K562 (cell line): ENCODE results near the gene FKBP1C. TPM values are rescaled to one million over a fixed set of nuclear protein-coding genes. Genes with fewer than 3 reads are reported as not detected.

Experiments
- ATAC-seq: fragments of 200-7000 bp; cut with Tn5 transposase; 3 replicates; pipeline ENCODE4 v1.9.1; 2020; ENCODE audit warnings: moderate library complexity
- BruUV-seq: library from RNA; stranded (reverse); fragments of 400-500 nt; replicated peaks from 2 replicates; lab custom pipeline; 2021; lab: Mats Ljungman, UMichigan
- CTCF ChIA-PET: fragments of 300-600 bp; formaldehyde crosslinking; extraction: SDS; loops from one replicate; lab custom pipeline; 2021; ENCODE audit warnings: low intra/inter-chr PET ratio; lab: Yijun Ruan, JAX
- POLR2A ChIA-PET: fragments of 300-600, 350-650 bp; sonication (Branson Sonifier 250); formaldehyde crosslinking; extraction: SDS; loops from one replicate; lab custom pipeline; 2021; ENCODE audit warnings: antibody characterized with exemption, inconsistent platforms; lab: Yijun Ruan, JAX
- DNase-seq, 4 experiments: peaks; one replicate each; pipeline versions ENCODE4 v3.0.0 to v3.0.0-alpha.2; 2011 to 2018; ENCODE audit warnings: low spot score in 3 of 4, mixed read lengths in 3 of 4; ENCODE audit errors: extremely low read depth in 1 of 4
- FAIRE-seq: peaks from 2 replicates; lab custom pipeline; 2011; peaks lifted over from hg19 to GRCh38; lab: Jason Lieb, UNC
- H2AFZ ChIP-seq: 2 replicates; pipeline ENCODE4 v1.6.0; 2011; ENCODE audit warnings: low read depth, low read length, control low read depth, inconsistent platforms
- H3K27ac ChIP-seq: fragments of 200-600 bp; 3 replicates; pipeline ENCODE4 v1.8.0; 2011; ENCODE audit warnings: low read depth, mild to moderate bottlenecking, control low read depth, inconsistent platforms, low read length, moderate library complexity, mixed read lengths; ENCODE audit errors: extremely low read depth
- H3K27me3 ChIP-seq, 2 experiments: fragments of 300-600 bp in 1 of 2; 2 replicates in 1 of 2; 3 replicates in 1 of 2; pipeline versions ENCODE4 v1.6.0 to v1.8.0; 2011; ENCODE audit warnings: inconsistent platforms in 2 of 2, low read length in 2 of 2, mild to moderate bottlenecking in 1 of 2, mixed read lengths in 1 of 2, moderate library complexity in 1 of 2; ENCODE audit not compliant: control insufficient read depth in 2 of 2, insufficient read depth in 2 of 2
- H3K36me3 ChIP-seq: fragments of 300-600 bp; 3 replicates; pipeline ENCODE4 v1.8.0; 2011; ENCODE audit warnings: mild to moderate bottlenecking, low read length, inconsistent platforms; ENCODE audit not compliant: control insufficient read depth, insufficient read depth
- H3K4me1 ChIP-seq, 2 experiments: fragments of 200-600 bp in 1 of 2; replicated peaks in 1 of 2; 2 replicates in 1 of 2; 3 replicates in 1 of 2; pipeline versions ENCODE4 v1.5.1 to v1.8.0; 2011; ENCODE audit warnings: inconsistent platforms in 2 of 2, low read length in 2 of 2, mild to moderate bottlenecking in 1 of 2, mixed read lengths in 1 of 2, moderate library complexity in 1 of 2; ENCODE audit not compliant: control insufficient read depth in 2 of 2, insufficient read depth in 2 of 2
- H3K4me2 ChIP-seq: 2 replicates; pipeline ENCODE4 v1.6.1; 2011; ENCODE audit warnings: low read length, control low read depth, inconsistent platforms, mixed read lengths; ENCODE audit not compliant: insufficient read depth
- H3K4me3 ChIP-seq: fragments of 200-600 bp; sonication (generic), shearing (Covaris generic); 2 replicates; pipeline ENCODE4 v1.5.1; 2016; ENCODE audit warnings: control low read depth, inconsistent platforms
- H3K79me2 ChIP-seq: fragments of 200-600 bp; 3 replicates; pipeline ENCODE4 v1.8.0; 2011; ENCODE audit warnings: low read length, inconsistent platforms; ENCODE audit not compliant: control insufficient read depth, insufficient read depth
- H3K9ac ChIP-seq, 2 experiments: 2 replicates each; pipeline versions ENCODE4 v1.6.0 to v1.6.1; 2011; ENCODE audit warnings: low read depth in 2 of 2, low read length in 2 of 2, control low read depth in 1 of 2, inconsistent platforms in 1 of 2, mild to moderate bottlenecking in 1 of 2, mixed read lengths in 1 of 2; ENCODE audit not compliant: insufficient read depth in 1 of 2
- H3K9me1 ChIP-seq: one replicate; pipeline ENCODE4 v1.6.0; 2011; ENCODE audit warnings: inconsistent platforms, mild to moderate bottlenecking, low read length, moderate library complexity; ENCODE audit not compliant: control insufficient read depth, insufficient read depth
- H3K9me3 ChIP-seq: replicated peaks from 2 replicates; pipeline ENCODE4 v1.5.1; 2011; ENCODE audit warnings: low read depth, low read length, inconsistent platforms; ENCODE audit not compliant: control insufficient read depth, insufficient read depth
- H4K20me1 ChIP-seq: replicated peaks from 2 replicates; pipeline ENCODE4 v1.6.1; 2011; ENCODE audit warnings: low read length, inconsistent platforms, mixed read lengths; ENCODE audit not compliant: control insufficient read depth, insufficient read depth
- DIDO1 ChIP-seq: fragments of 450-650 bp; IDR thresholded peaks from 2 replicates; pipeline ENCODE4 v1.6.1; 2016; ENCODE audit warnings: low read depth, missing biosample characterization, missing genetic modification characterization
- KLF1 ChIP-seq: fragments of 450-650 bp; IDR thresholded peaks from 2 replicates; pipeline ENCODE4 v1.6.1; 2016; ENCODE audit warnings: missing genetic modification characterization, missing compliant biosample characterization
- LARP7 ChIP-seq: fragments of 450-650 bp; IDR thresholded peaks from 2 replicates; pipeline ENCODE4 v1.6.1; 2016
- MNT ChIP-seq, 2 experiments: fragments of 450-650 bp; conservative IDR thresholded peaks; 2 replicates each; pipeline ENCODE4 v1.6.1; 2017; ENCODE audit warnings: mild to moderate bottlenecking in 2 of 2, moderate library complexity in 2 of 2
- PURB ChIP-seq: sonication (generic); formaldehyde crosslinking; IDR thresholded peaks from 2 replicates; pipeline ENCODE4 v1.9.0; 2021; ENCODE audit warnings: low read depth, mild to moderate bottlenecking, missing genetic modification reagents
- SMARCC2 ChIP-seq: fragments of 450-650 bp; IDR thresholded peaks from 2 replicates; pipeline ENCODE4 v1.6.1; 2017; ENCODE audit warnings: antibody characterized with exemption, moderate library complexity, mild to moderate bottlenecking, low read depth
- ZBTB2 ChIP-seq: fragments of 450-650 bp; IDR thresholded peaks from 2 replicates; pipeline ENCODE4 v1.6.1; 2016; ENCODE audit warnings: antibody characterized with exemption
- ZNF143 ChIP-seq: sonication (generic); formaldehyde crosslinking; IDR thresholded peaks from 2 replicates; pipeline ENCODE4 v1.9.0; 2022; ENCODE audit warnings: mild to moderate bottlenecking, missing genetic modification reagents
- ZSCAN32 ChIP-seq: fragments of 450-650 bp; formaldehyde crosslinking; IDR thresholded peaks from 2 replicates; pipeline ENCODE4 v1.4.0; 2020; ENCODE audit warnings: mild to moderate bottlenecking, moderate library complexity
- WGBS: fragments of 100-300 bp; shearing (Covaris generic); methylation state at CpG from one replicate; pipeline ENCODE4 v1.1.6; 2016; ENCODE audit warnings: low coverage, mixed read lengths; ENCODE audit not compliant: insufficient coverage; ENCODE audit errors: missing lambda C conversion rate; 5-methylcytosine and 5-hydroxymethylcytosine counted together
- in situ Hi-C: fragments of 300-500 bp; cut with MboI; formaldehyde crosslinking; loops from 4 replicates; pipeline ENCODE4 v1.15.0; 2018; ENCODE audit warnings: inconsistent platforms, mixed read lengths
- intact Hi-C: fragments of 100-400 bp; cut with micrococcal nuclease; formaldehyde crosslinking; loops from 2 replicates; pipeline ENCODE4 v1.14.2; 2022
- polyA plus RNA-seq, 8 experiments: library from polyadenylated mRNA; depleted of rRNA in 4 of 8; stranded (reverse) in 5 of 8; unstranded in 3 of 8; fragments of >200 nt; fragmentation: Nextera tagmentation in 2 of 8; fragmentation: Illumina TruSeq in 1 of 8; extraction: Ambion mirVana in 2 of 8; extraction: Trizol in 1 of 8; gene quantifications; 2 replicates each; pipeline versions ENCODE4 v1.2.1 to v1.2.3, GENCODE V29; 2011 to 2014; ENCODE audit warnings: inconsistent platforms in 1 of 8, missing spikeins in 1 of 8
- total RNA-seq, 7 experiments: library from RNA; depleted of rRNA in 6 of 7; stranded (reverse); fragments of >200 nt in 6 of 7; fragmentation: Illumina TruSeq in 2 of 7; extraction: Trizol in 2 of 7; gene quantifications; 2 replicates each; pipeline versions ENCODE4 v1.2.1 to v1.2.3, GENCODE V29; 2011 to 2021; ENCODE audit warnings: low replicate concordance in 1 of 7

The FKBP1C gene
- total and polyA plus RNA-seq, 9 of the 15 experiments (the other 6 are each of a cell fraction or from before 2014, with no cell fraction given): 0.14 to 1.4 (median 0.28) TPM; not detected in 2

GRCh38 chr6:63249875-63250482 is 38.7 kb downstream of the FKBP1C start:
- ATAC-seq: no peak

GRCh38 chr6:63259153-63259552 is 47.9 kb downstream of the FKBP1C start:
- POLR2A ChIA-PET: interaction anchor here (0.6 kb wide), 1 partner anchor 19 kb away, joined by 3 read pairs; no protein-coding TSS in a partner anchor
- Histone ChIP-seq H3K4me2 (no peak overlapping the region), H3K27ac (no peak overlapping the region), H4K20me1 (no peaks in the 10 kb centered on the region), H3K9me1 (no peaks in the 10 kb centered on the region), H3K79me2 (no peaks in the 10 kb centered on the region), H3K27me3 (no peaks in the 10 kb centered on the region), H3K9me3 (no peaks in the 10 kb centered on the region), H3K36me3 (no peaks in the 10 kb centered on the region), H3K4me1 (no peaks in the 10 kb centered on the region), H2AFZ (no peak overlapping the region), H3K4me3 (no peak overlapping the region), H3K9ac (no peak overlapping the region)
- in situ Hi-C loops: no loop called here
- no peak for DNase-seq
- no TSS peak for BruUV-seq
- no peak for FAIRE-seq
- CTCF ChIA-PET: no interaction called here
- intact Hi-C loops: no loop called here
- no peak for ATAC-seq
- TF ChIP-seq ZNF143 (CRISPR knock-in tag) (no peak), LARP7 (no peak), MNT (conservative IDR thresholded peaks at IDR 0.05) (no peak), ZSCAN32 (CRISPR knock-in tag) (no peak), DIDO1 (no peak), PURB (CRISPR knock-in tag) (no peak), ZBTB2 (no peak), KLF1 (tag) (no peak), SMARCC2 (no peak)

More at GRCh38 chr6:63249875-63250482, 38.7 kb downstream of the FKBP1C start:
- Histone ChIP-seq H3K27me3 (no peaks in the 10 kb centered on the region), H3K9me3 (no peaks in the 10 kb centered on the region), H3K4me1 (no peaks in the 10 kb centered on the region), H3K79me2 (no peaks in the 10 kb centered on the region), H4K20me1 (no peaks in the 10 kb centered on the region), H3K4me2 (no peak overlapping the region), H3K9me1 (no peaks in the 10 kb centered on the region), H3K36me3 (no peaks in the 10 kb centered on the region), H3K9ac (no peak overlapping the region), H3K4me3 (no peak overlapping the region), H2AFZ (no peak overlapping the region), H3K27ac (no peak overlapping the region)
- intact Hi-C loops (no loop called here), in situ Hi-C loops (no loop called here)
- DNase-seq (no peak), FAIRE-seq (no peak)
- WGBS: 0% methylated on average over 3 of the region's 3 CpGs
- no TSS peak for BruUV-seq
- POLR2A ChIA-PET: interaction anchor here (0.6 kb wide), 1 partner anchor 201 kb away, joined by 3 read pairs; no protein-coding TSS in a partner anchor
- CTCF ChIA-PET: no interaction called here
- no peak for TF ChIP-seq ZBTB2
